ENCODE results near the gene P2RX1.

- TF ChIP-seq MAX (IDR thresholded peaks at IDR 0.05), result no peak
- TF ChIP-seq FOSL2 (IDR thresholded peaks at IDR 0.05), result no peak
- no peak for TF ChIP-seq FOSL2 (CRISPR knock-in tag; IDR thresholded peaks at IDR 0.05)
- TF ChIP-seq EP300 (IDR thresholded peaks at IDR 0.05), result no peak
- TF ChIP-seq HDAC2 (IDR thresholded peaks at IDR 0.05), result no peak
- no peak for TF ChIP-seq RNF2 (IDR thresholded peaks at IDR 0.05; ENCODE audit: borderline replicate concordance, low read depth)
- no peak for TF ChIP-seq POLR2AphosphoS2 (conservative IDR thresholded peaks at IDR 0.05; ENCODE audit: low read length)
- no peak for TF ChIP-seq CTCF (IDR thresholded peaks at IDR 0.05)
- no peak for TF ChIP-seq RCOR1 (IDR thresholded peaks at IDR 0.05; ENCODE audit: low read depth, low read length)
- no peak for TF ChIP-seq POLR2A (IDR thresholded peaks at IDR 0.05; ENCODE audit: low read length)
- TF ChIP-seq CBX8 (IDR thresholded peaks at IDR 0.05), result no peak
- no peak for TF ChIP-seq BHLHE40 (IDR thresholded peaks at IDR 0.05; ENCODE audit: low read depth, low read length)
- no peak for TF ChIP-seq JUN (IDR thresholded peaks at IDR 0.05)
- TF ChIP-seq HMGXB4 (CRISPR knock-in tag; IDR thresholded peaks at IDR 0.05; ENCODE audit: borderline replicate concordance), result no peak
Measured at GRCh38 chr17:3943240-3943891, 27.1 kb upstream of the P2RX1 start.
